ENCODE results near the gene SLC17A2. TPM values are rescaled to one million over a fixed set of nuclear protein-coding genes. Genes with fewer than 3 reads are reported as not detected.

SLC17A2 gene
- total and polyA plus RNA-seq, 8 donors = 0.05 to 0.21 (median 0.20) TPM; not detected in 5

DNA sequence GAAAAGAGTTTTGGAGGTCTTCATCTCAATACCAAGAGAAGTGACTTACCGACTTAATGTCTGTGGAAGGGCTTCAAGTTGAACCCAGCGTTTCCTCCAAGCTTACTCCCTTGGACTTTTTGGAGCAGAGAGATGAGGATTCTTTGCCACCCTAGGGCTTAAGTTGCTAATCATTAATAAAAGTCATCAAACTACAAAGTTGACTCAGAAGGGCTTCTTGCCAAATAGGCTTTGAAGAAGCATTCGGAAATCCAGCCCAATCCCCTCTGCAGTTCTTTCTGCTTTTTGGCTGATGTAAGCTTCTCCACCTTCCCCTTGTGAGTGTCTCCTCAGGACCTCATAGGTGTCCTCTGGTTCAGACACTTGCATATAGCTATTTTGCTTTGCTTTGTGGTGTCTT is 56.4 kb downstream of the SLC17A2 start, which contains the start of gene SLC17A3:
SLC17A3 (minus strand) TSS at position 126 of the 400 bp plus-strand sequence. CDS start 5,856 bp downstream, outside the sequence.
- H3K27ac ChIP-seq = no peak within 1 kb of the TSS
- H3K4me1 ChIP-seq = no peaks in the 10 kb centered on the region
- no peaks in the 10 kb centered on the region for H3K9me3 ChIP-seq
- TF ChIP-seq, protein P1, sequence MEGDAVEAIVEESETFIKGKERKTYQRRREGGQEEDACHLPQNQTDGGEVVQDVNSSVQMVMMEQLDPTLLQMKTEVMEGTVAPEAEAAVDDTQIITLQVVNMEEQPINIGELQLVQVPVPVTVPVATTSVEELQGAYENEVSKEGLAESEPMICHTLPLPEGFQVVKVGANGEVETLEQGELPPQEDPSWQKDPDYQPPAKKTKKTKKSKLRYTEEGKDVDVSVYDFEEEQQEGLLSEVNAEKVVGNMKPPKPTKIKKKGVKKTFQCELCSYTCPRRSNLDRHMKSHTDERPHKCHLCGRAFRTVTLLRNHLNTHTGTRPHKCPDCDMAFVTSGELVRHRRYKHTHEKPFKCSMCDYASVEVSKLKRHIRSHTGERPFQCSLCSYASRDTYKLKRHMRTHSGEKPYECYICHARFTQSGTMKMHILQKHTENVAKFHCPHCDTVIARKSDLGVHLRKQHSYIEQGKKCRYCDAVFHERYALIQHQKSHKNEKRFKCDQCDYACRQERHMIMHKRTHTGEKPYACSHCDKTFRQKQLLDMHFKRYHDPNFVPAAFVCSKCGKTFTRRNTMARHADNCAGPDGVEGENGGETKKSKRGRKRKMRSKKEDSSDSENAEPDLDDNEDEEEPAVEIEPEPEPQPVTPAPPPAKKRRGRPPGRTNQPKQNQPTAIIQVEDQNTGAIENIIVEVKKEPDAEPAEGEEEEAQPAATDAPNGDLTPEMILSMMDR (IDR thresholded peaks at IDR 0.05) = no peak
- H3K36me3 ChIP-seq = no peaks in the 10 kb centered on the region
- ATAC-seq = no peak
- FAIRE-seq = no peak
- DNase-seq = no peak
- intact Hi-C loops (cut with DNase I) = no loop called here
- WGBS, 2 donors = 69 to 73% methylated on average over 3 of the region's 3 CpGs
- H3K4me3 ChIP-seq = no peak within 1 kb of the TSS
- H3K27me3 ChIP-seq = no peaks in the 10 kb centered on the region

DNA sequence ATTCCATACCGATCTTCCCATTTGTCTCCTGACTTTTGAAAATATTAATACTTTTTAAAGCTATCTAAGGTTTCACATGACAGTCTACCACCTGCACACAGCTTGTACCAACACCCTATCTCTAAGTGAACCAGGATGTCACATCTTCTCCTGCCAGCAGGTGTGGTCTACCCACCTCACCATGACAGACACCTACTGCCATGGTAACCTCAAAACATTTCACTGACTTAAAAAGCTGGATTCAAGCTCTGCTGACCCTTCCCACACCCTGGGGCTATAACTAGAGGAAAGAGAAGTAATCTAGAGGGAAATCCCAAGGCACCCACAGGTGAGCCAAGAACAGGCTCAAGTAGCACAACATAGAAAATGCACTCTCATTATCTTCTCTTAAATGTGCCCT is 57.7 kb downstream of the SLC17A2 start:
- no peak overlapping the region for H3K4me3 ChIP-seq
- no peaks in the 10 kb centered on the region for H3K27me3 ChIP-seq
- ATAC-seq (no peak), DNase-seq (no peak), FAIRE-seq (no peak)
- no peak overlapping the region for H3K27ac ChIP-seq
- H3K36me3 ChIP-seq = no peaks in the 10 kb centered on the region
- TF ChIP-seq, protein P1 (IDR thresholded peaks at IDR 0.05) = no peak
- no peaks in the 10 kb centered on the region for H3K9me3 ChIP-seq
- no peaks in the 10 kb centered on the region for H3K4me1 ChIP-seq
- intact Hi-C loops (cut with DNase I) = no loop called here
- WGBS, 2 donors = 84 to 96% methylated on average over 1 of the region's 1 CpG

DNA sequence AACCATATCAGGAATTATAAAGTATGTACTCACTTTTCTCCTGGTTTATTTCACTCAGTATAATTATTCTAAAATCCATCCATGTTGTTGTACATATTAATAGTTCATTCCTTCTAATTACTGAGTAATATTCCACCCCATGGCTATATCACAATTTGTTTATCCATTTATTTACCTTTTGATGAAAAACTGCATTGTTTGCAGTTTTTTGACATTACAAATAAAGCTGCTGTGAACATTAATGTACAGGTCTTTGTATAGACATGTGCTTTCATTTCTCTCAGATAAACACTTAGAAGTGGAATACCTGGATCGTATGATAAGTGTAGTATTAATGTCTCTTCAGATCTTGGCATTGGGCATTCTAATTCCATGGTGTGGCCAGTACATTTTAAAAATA is 60.7 kb downstream of the SLC17A2 start:
- 40 to 67% methylated on average over 1 of the region's 1 CpG for WGBS, 2 donors
- DNase-seq (no peak), ATAC-seq (no peak), FAIRE-seq (no peak)
- H3K27me3 ChIP-seq = no peaks in the 10 kb centered on the region
- H3K36me3 ChIP-seq = no peaks in the 10 kb centered on the region
- H3K4me1 ChIP-seq = no peaks in the 10 kb centered on the region
- no peak overlapping the region for H3K4me3 ChIP-seq
- intact Hi-C loops (cut with DNase I) = no loop called here
- TF ChIP-seq, protein P1 (IDR thresholded peaks at IDR 0.05) = no peak
- no peak overlapping the region for H3K27ac ChIP-seq
- no peaks in the 10 kb centered on the region for H3K9me3 ChIP-seq

GRCh38 chr6:25868436-25869183 is 61.9 kb downstream of the SLC17A2 start:
- no peaks in the 10 kb centered on the region for H3K36me3 ChIP-seq
- no peak overlapping the region for H3K27ac ChIP-seq
- intact Hi-C loops (cut with DNase I) = no loop called here
- H3K4me3 ChIP-seq = no peak overlapping the region
- no peaks in the 10 kb centered on the region for H3K9me3 ChIP-seq
- ATAC-seq (no peak), FAIRE-seq (no peak), DNase-seq (no peak)
- no peaks in the 10 kb centered on the region for H3K4me1 ChIP-seq
- no peaks in the 10 kb centered on the region for H3K27me3 ChIP-seq
- 73 to 79% methylated on average over 3 of the region's 3 CpGs for WGBS, 2 donors
- TF ChIP-seq, protein P1 (IDR thresholded peaks at IDR 0.05) = no peak

DNA sequence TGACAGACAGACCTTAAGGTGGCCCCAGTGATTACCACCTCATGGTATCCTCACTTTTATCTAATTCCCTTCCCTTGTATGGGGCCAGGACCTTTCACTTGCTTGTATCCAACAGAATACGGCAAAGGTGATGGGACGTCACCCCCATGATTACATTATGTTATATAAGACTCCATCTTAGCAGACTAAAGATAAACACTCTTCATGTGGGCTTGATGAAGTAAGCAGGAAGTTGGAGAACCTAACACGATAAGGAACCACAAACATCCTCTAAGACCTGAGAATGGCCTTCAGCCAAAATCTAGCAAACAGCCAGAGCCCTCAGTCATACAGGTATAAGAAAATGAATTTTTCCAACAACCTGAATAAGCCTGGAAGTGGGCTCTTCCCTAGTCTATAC is 64.5 kb downstream of the SLC17A2 start:
- Histone ChIP-seq H3K4me1 (no peaks in the 10 kb centered on the region), H3K36me3 (no peaks in the 10 kb centered on the region), H3K27ac (no peak overlapping the region), H3K9me3 (no peaks in the 10 kb centered on the region), H3K4me3 (no peak overlapping the region), H3K27me3 (no peaks in the 10 kb centered on the region)
- no peak for DNase-seq
- FAIRE-seq = no peak
- WGBS, 2 donors = 83 to 90% methylated on average over 3 of the region's 3 CpGs
- intact Hi-C loops (cut with DNase I) = no loop called here
- TF ChIP-seq, protein P1 (IDR thresholded peaks at IDR 0.05) = no peak
- ATAC-seq = no peak

Data from pancreas (tissue), 10 donors.